K562 (cell line): ENCODE data around the gene GET3. TPM values are rescaled to one million over a fixed set of nuclear protein-coding genes. Genes with fewer than 3 reads are reported as not detected.

Experiments used
- ATAC-seq: fragments of 200-7000 bp; cut with Tn5 transposase; 3 replicates; pipeline ENCODE4 v1.9.1; 2020; ENCODE audit warnings: moderate library complexity
- BruUV-seq: library from RNA; stranded (reverse); fragments of 400-500 nt; replicated peaks from 2 replicates; lab custom pipeline; 2021; lab: Mats Ljungman, UMichigan
- CTCF ChIA-PET: fragments of 300-600 bp; formaldehyde crosslinking; extraction: SDS; loops from one replicate; lab custom pipeline; 2021; ENCODE audit warnings: low intra/inter-chr PET ratio; lab: Yijun Ruan, JAX
- POLR2A ChIA-PET: fragments of 300-600, 350-650 bp; sonication (Branson Sonifier 250); formaldehyde crosslinking; extraction: SDS; loops from one replicate; lab custom pipeline; 2021; ENCODE audit warnings: antibody characterized with exemption, inconsistent platforms; lab: Yijun Ruan, JAX
- DNase-seq, 4 experiments: peaks; one replicate each; pipeline versions ENCODE4 v3.0.0 to v3.0.0-alpha.2; 2011 to 2018; ENCODE audit warnings: low spot score in 3 of 4, mixed read lengths in 3 of 4; ENCODE audit errors: extremely low read depth in 1 of 4
- FAIRE-seq: peaks from 2 replicates; lab custom pipeline; 2011; peaks lifted over from hg19 to GRCh38; lab: Jason Lieb, UNC
- H2AFZ ChIP-seq: 2 replicates; pipeline ENCODE4 v1.6.0; 2011; ENCODE audit warnings: low read depth, low read length, control low read depth, inconsistent platforms
- H3K27ac ChIP-seq: fragments of 200-600 bp; 3 replicates; pipeline ENCODE4 v1.8.0; 2011; ENCODE audit warnings: low read depth, mild to moderate bottlenecking, control low read depth, inconsistent platforms, low read length, moderate library complexity, mixed read lengths; ENCODE audit errors: extremely low read depth
- H3K27me3 ChIP-seq, 2 experiments: fragments of 300-600 bp in 1 of 2; 2 replicates in 1 of 2; 3 replicates in 1 of 2; pipeline versions ENCODE4 v1.6.0 to v1.8.0; 2011; ENCODE audit warnings: inconsistent platforms in 2 of 2, low read length in 2 of 2, mild to moderate bottlenecking in 1 of 2, mixed read lengths in 1 of 2, moderate library complexity in 1 of 2; ENCODE audit not compliant: control insufficient read depth in 2 of 2, insufficient read depth in 2 of 2
- H3K36me3 ChIP-seq: fragments of 300-600 bp; 3 replicates; pipeline ENCODE4 v1.8.0; 2011; ENCODE audit warnings: mild to moderate bottlenecking, low read length, inconsistent platforms; ENCODE audit not compliant: control insufficient read depth, insufficient read depth
- H3K4me1 ChIP-seq, 2 experiments: fragments of 200-600 bp in 1 of 2; replicated peaks in 1 of 2; 2 replicates in 1 of 2; 3 replicates in 1 of 2; pipeline versions ENCODE4 v1.5.1 to v1.8.0; 2011; ENCODE audit warnings: inconsistent platforms in 2 of 2, low read length in 2 of 2, mild to moderate bottlenecking in 1 of 2, mixed read lengths in 1 of 2, moderate library complexity in 1 of 2; ENCODE audit not compliant: control insufficient read depth in 2 of 2, insufficient read depth in 2 of 2
- H3K4me2 ChIP-seq: 2 replicates; pipeline ENCODE4 v1.6.1; 2011; ENCODE audit warnings: low read length, control low read depth, inconsistent platforms, mixed read lengths; ENCODE audit not compliant: insufficient read depth
- H3K4me3 ChIP-seq: fragments of 200-600 bp; sonication (generic), shearing (Covaris generic); 2 replicates; pipeline ENCODE4 v1.5.1; 2016; ENCODE audit warnings: control low read depth, inconsistent platforms
- H3K79me2 ChIP-seq: fragments of 200-600 bp; 3 replicates; pipeline ENCODE4 v1.8.0; 2011; ENCODE audit warnings: low read length, inconsistent platforms; ENCODE audit not compliant: control insufficient read depth, insufficient read depth
- H3K9ac ChIP-seq, 2 experiments: 2 replicates each; pipeline versions ENCODE4 v1.6.0 to v1.6.1; 2011; ENCODE audit warnings: low read depth in 2 of 2, low read length in 2 of 2, control low read depth in 1 of 2, inconsistent platforms in 1 of 2, mild to moderate bottlenecking in 1 of 2, mixed read lengths in 1 of 2; ENCODE audit not compliant: insufficient read depth in 1 of 2
- H3K9me1 ChIP-seq: one replicate; pipeline ENCODE4 v1.6.0; 2011; ENCODE audit warnings: inconsistent platforms, mild to moderate bottlenecking, low read length, moderate library complexity; ENCODE audit not compliant: control insufficient read depth, insufficient read depth
- H3K9me3 ChIP-seq: replicated peaks from 2 replicates; pipeline ENCODE4 v1.5.1; 2011; ENCODE audit warnings: low read depth, low read length, inconsistent platforms; ENCODE audit not compliant: control insufficient read depth, insufficient read depth
- H4K20me1 ChIP-seq: replicated peaks from 2 replicates; pipeline ENCODE4 v1.6.1; 2011; ENCODE audit warnings: low read length, inconsistent platforms, mixed read lengths; ENCODE audit not compliant: control insufficient read depth, insufficient read depth
- PCBP2 ChIP-seq: fragments of 200-400 bp; formaldehyde crosslinking; IDR thresholded peaks from 2 replicates; pipeline ENCODE4 v1.6.1; 2018; ENCODE audit warnings: low read length, low read depth, mild to moderate bottlenecking, moderate library complexity; ENCODE audit not compliant: poor library complexity, severe bottlenecking
- TAF15 ChIP-seq: fragments of 200-400 bp; formaldehyde crosslinking; IDR thresholded peaks from 2 replicates; pipeline ENCODE4 v1.6.1; 2017; ENCODE audit warnings: mild to moderate bottlenecking, low read depth, low read length, moderate library complexity
- ZNF253 ChIP-seq: fragments of 250-450 bp; sonication (Bioruptor Pico); conservative IDR thresholded peaks from 2 replicates; pipeline ENCODE4 v1.6.1; 2021; ENCODE audit warnings: mild to moderate bottlenecking
- ZNF354B ChIP-seq: fragments of 250-450 bp; sonication (Bioruptor Pico); IDR thresholded peaks from 2 replicates; pipeline ENCODE4 v1.4.0; 2020
- WGBS: fragments of 100-300 bp; shearing (Covaris generic); methylation state at CpG from one replicate; pipeline ENCODE4 v1.1.6; 2016; ENCODE audit warnings: low coverage, mixed read lengths; ENCODE audit not compliant: insufficient coverage; ENCODE audit errors: missing lambda C conversion rate; 5-methylcytosine and 5-hydroxymethylcytosine counted together
- in situ Hi-C: fragments of 300-500 bp; cut with MboI; formaldehyde crosslinking; loops from 4 replicates; pipeline ENCODE4 v1.15.0; 2018; ENCODE audit warnings: inconsistent platforms, mixed read lengths
- intact Hi-C: fragments of 100-400 bp; cut with micrococcal nuclease; formaldehyde crosslinking; loops from 2 replicates; pipeline ENCODE4 v1.14.2; 2022
- polyA plus RNA-seq, 8 experiments: library from polyadenylated mRNA; depleted of rRNA in 4 of 8; stranded (reverse) in 5 of 8; unstranded in 3 of 8; fragments of >200 nt; fragmentation: Nextera tagmentation in 2 of 8; fragmentation: Illumina TruSeq in 1 of 8; extraction: Ambion mirVana in 2 of 8; extraction: Trizol in 1 of 8; gene quantifications; 2 replicates each; pipeline versions ENCODE4 v1.2.1 to v1.2.3, GENCODE V29; 2011 to 2014; ENCODE audit warnings: inconsistent platforms in 1 of 8, missing spikeins in 1 of 8
- total RNA-seq, 7 experiments: library from RNA; depleted of rRNA in 6 of 7; stranded (reverse); fragments of >200 nt in 6 of 7; fragmentation: Illumina TruSeq in 2 of 7; extraction: Trizol in 2 of 7; gene quantifications; 2 replicates each; pipeline versions ENCODE4 v1.2.1 to v1.2.3, GENCODE V29; 2011 to 2021; ENCODE audit warnings: low replicate concordance in 1 of 7
- TF ChIP-seq, protein P1 (sequence below): fragments of 250-450 bp; sonication (Bioruptor Pico); IDR thresholded peaks from 2 replicates; pipeline ENCODE4 v1.4.0; 2020; ENCODE audit warnings: mild to moderate bottlenecking, moderate library complexity
- TF ChIP-seq, protein P2 (sequence below), 2 experiments: fragments of 450-650 bp in 1 of 2; sonication (generic) in 1 of 2; formaldehyde crosslinking in 1 of 2; IDR thresholded peaks in 1 of 2; conservative IDR thresholded peaks in 1 of 2; 2 replicates each; pipeline versions ENCODE4 v1.6.1 to v1.8.1; 2016 to 2023; ENCODE audit warnings: mild to moderate bottlenecking in 2 of 2, moderate library complexity in 2 of 2, inconsistent platforms in 1 of 2, missing genetic modification reagents in 1 of 2
- TF ChIP-seq, protein P3 (sequence below): fragments of 250-450 bp; sonication (Bioruptor Pico); IDR thresholded peaks from 2 replicates; pipeline ENCODE4 v1.8.0; 2021; ENCODE audit warnings: moderate library complexity, mild to moderate bottlenecking, inconsistent platforms
- TF ChIP-seq, protein P4 (sequence below), 3 experiments: IDR thresholded peaks in 2 of 3; conservative IDR thresholded peaks in 1 of 3; 2 replicates each; pipeline ENCODE4 v1.5.1; 2011 to 2012; ENCODE audit warnings: low read length in 3 of 3, mild to moderate bottlenecking in 3 of 3, control low read depth in 2 of 3, improper control_type of control experiment in 1 of 3, inconsistent platforms in 1 of 3, low read depth in 1 of 3, mixed read lengths in 1 of 3, moderate library complexity in 1 of 3; ENCODE audit not compliant: insufficient read depth in 2 of 3

Gene GET3
- total and polyA plus RNA-seq, 9 of the 15 experiments (the other 6 are each of a cell fraction or from before 2014, with no cell fraction given): 8.3 to 83.5 (median 51.8) TPM

DNA sequence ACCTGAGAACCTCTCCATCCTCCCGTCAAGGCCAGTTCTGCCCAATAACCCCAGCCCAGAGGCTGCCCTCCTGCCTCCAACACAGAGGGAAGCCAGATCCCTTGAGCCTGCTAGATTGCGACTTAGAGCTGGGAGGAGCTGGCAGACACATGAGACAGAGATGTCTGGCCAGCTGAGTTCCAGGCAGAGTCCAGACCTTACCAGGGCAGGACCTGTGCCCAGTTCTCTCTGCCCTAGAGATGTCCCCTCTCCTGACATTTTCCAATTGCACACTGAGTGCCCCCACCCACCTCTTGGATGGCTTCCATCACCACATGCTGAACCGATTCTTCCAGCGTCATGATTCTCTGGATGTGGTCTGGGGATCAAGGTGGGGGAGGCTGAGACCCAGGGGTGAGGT, 35.0 kb downstream of the GET3 start (continued):
- TF ChIP-seq, protein P1, sequence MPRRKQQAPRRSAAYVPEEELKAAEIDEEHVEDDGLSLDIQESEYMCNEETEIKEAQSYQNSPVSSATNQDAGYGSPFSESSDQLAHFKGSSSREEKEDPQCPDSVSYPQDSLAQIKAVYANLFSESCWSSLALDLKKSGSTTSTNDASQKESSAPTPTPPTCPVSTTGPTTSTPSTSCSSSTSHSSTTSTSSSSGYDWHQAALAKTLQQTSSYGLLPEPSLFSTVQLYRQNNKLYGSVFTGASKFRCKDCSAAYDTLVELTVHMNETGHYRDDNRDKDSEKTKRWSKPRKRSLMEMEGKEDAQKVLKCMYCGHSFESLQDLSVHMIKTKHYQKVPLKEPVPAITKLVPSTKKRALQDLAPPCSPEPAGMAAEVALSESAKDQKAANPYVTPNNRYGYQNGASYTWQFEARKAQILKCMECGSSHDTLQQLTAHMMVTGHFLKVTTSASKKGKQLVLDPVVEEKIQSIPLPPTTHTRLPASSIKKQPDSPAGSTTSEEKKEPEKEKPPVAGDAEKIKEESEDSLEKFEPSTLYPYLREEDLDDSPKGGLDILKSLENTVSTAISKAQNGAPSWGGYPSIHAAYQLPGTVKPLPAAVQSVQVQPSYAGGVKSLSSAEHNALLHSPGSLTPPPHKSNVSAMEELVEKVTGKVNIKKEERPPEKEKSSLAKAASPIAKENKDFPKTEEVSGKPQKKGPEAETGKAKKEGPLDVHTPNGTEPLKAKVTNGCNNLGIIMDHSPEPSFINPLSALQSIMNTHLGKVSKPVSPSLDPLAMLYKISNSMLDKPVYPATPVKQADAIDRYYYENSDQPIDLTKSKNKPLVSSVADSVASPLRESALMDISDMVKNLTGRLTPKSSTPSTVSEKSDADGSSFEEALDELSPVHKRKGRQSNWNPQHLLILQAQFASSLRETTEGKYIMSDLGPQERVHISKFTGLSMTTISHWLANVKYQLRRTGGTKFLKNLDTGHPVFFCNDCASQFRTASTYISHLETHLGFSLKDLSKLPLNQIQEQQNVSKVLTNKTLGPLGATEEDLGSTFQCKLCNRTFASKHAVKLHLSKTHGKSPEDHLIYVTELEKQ (CRISPR knock-in tag): no peak
- no peak for TF ChIP-seq TAF15
- no peak for TF ChIP-seq ZNF253 (CRISPR knock-in tag)
- no peak for TF ChIP-seq ZNF354B
- TF ChIP-seq PCBP2: no peak

DNA sequence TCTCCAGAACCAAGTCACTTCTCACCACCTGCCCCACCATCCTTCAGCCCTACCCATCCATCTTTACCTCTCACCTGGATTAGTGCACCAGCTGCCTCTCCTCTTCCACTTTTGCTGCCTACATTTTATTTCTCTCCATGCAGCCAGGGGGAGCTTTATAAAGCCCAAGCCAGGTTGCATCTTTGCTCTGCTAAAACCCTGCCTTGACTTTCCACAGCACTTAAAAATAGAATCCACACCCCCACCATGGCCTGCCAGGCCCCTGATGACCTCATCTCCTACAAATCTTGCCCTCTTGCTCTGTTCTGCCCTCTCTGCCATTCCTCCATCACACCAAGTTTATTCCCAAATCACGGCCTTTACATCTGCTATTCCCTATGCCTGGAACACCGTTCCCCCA, 36.3 kb downstream of the GET3 start:
- FAIRE-seq (peak; percentile 19), ATAC-seq (no peak), DNase-seq (no peak)
- peaks cover 6% of the 10 kb centered on the region; the same call in 1 of the 3 replicates for H3K79me2 ChIP-seq
- no peak overlapping the region for H3K4me3 ChIP-seq
- no peaks in the 10 kb centered on the region for H3K27me3 ChIP-seq
- peak overlapping the region in 1 of 2 experiments; percentile 15; a peak in 1 of 4 replicates for H3K9ac ChIP-seq
- H3K9me3 ChIP-seq: no peaks in the 10 kb centered on the region
- no TSS peak for BruUV-seq
- ChIA-PET CTCF (interaction anchor here (0.6 kb wide), 1 partner anchor 163 kb away, joined by 5 read pairs; the partner anchor contains the start of gene ZNF490), POLR2A (interaction anchor here (0.7 to 1.9 kb wide), 3 partner anchors 19 to 37 kb away, joined by 3 to 11 read pairs (median 5); partner anchors contain the start of genes GET3 and JUNB)
- H2AFZ ChIP-seq: no peak overlapping the region
- no peaks in the 10 kb centered on the region for H3K36me3 ChIP-seq
- 79% methylated on average over 2 of the region's 2 CpGs for WGBS
- H3K27ac ChIP-seq: no peak overlapping the region
- peaks cover 7 to 46% of the 10 kb centered on the region in 2 experiments; a peak in 4 of 5 replicates for H3K4me1 ChIP-seq
- H4K20me1 ChIP-seq: no peaks in the 10 kb centered on the region
- H3K9me1 ChIP-seq: no peaks in the 10 kb centered on the region
- in situ Hi-C loops: no loop called here
- no peak overlapping the region for H3K4me2 ChIP-seq
- intact Hi-C loops: no loop called here
- TF ChIP-seq, protein P2, sequence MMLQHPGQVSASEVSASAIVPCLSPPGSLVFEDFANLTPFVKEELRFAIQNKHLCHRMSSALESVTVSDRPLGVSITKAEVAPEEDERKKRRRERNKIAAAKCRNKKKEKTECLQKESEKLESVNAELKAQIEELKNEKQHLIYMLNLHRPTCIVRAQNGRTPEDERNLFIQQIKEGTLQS (IDR thresholded peaks at IDR 0.05): peak; percentile 65
- TF ChIP-seq, protein P2 (CRISPR knock-in tag; conservative IDR thresholded peaks at IDR 0.05): no peak
- TF ChIP-seq, protein P3, sequence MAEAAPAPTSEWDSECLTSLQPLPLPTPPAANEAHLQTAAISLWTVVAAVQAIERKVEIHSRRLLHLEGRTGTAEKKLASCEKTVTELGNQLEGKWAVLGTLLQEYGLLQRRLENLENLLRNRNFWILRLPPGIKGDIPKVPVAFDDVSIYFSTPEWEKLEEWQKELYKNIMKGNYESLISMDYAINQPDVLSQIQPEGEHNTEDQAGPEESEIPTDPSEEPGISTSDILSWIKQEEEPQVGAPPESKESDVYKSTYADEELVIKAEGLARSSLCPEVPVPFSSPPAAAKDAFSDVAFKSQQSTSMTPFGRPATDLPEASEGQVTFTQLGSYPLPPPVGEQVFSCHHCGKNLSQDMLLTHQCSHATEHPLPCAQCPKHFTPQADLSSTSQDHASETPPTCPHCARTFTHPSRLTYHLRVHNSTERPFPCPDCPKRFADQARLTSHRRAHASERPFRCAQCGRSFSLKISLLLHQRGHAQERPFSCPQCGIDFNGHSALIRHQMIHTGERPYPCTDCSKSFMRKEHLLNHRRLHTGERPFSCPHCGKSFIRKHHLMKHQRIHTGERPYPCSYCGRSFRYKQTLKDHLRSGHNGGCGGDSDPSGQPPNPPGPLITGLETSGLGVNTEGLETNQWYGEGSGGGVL (CRISPR knock-in tag): no peak
- TF ChIP-seq, protein P4, sequence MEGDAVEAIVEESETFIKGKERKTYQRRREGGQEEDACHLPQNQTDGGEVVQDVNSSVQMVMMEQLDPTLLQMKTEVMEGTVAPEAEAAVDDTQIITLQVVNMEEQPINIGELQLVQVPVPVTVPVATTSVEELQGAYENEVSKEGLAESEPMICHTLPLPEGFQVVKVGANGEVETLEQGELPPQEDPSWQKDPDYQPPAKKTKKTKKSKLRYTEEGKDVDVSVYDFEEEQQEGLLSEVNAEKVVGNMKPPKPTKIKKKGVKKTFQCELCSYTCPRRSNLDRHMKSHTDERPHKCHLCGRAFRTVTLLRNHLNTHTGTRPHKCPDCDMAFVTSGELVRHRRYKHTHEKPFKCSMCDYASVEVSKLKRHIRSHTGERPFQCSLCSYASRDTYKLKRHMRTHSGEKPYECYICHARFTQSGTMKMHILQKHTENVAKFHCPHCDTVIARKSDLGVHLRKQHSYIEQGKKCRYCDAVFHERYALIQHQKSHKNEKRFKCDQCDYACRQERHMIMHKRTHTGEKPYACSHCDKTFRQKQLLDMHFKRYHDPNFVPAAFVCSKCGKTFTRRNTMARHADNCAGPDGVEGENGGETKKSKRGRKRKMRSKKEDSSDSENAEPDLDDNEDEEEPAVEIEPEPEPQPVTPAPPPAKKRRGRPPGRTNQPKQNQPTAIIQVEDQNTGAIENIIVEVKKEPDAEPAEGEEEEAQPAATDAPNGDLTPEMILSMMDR (IDR thresholded peaks at IDR 0.05 in 2 of 3, conservative IDR thresholded peaks at IDR 0.05 in 1 of 3; ENCODE audit: insufficient read depth in 2 of 3, low read depth in 1 of 3, low read length in 3 of 3): peak; percentile 18 to 43 (median 25); a peak in 2 of 6 replicates
